Muscle of back (tissue), 11 donors: ENCODE measurements around the gene TRIM32. TPM values are rescaled to one million over a fixed set of nuclear protein-coding genes. Genes with fewer than 3 reads are reported as not detected.

ENCODE experiments used
- DNase-seq, 3 donors: peaks; one replicate each; pipeline versions ENCODE4 v3.0.0 to v3.0.0-alpha.2; 2013
- polyA plus RNA-seq, 10 donors: library from polyadenylated mRNA; unstranded; fragments of 120-200 nt; gene quantifications; one replicate each; pipeline ENCODE4 v1.2.1, GENCODE V29; 2013; ENCODE audit not compliant: insufficient read length in 10 of 10

The TRIM32 gene
- polyA plus RNA-seq, 10 donors: 10.8 to 14.5 (median 11.8) TPM

DNA sequence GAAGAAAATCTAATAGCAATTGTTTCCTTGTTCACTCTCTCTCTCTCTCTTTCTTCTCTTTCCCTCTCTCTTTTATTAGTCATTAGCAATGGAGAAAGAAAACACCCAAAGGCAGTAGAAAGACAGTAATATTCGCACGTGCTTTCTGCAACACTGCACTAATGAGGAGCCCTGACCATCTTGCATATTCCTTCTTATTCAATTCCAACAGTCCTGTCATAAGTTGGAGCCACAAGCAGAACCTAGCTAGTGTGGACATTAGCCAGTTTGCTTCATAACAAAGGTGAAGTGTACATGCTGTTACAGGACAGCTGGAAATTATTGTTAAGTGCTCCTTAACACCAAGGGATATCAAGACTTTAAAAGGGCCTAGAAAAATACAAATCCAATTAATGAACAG is 63.4 kb downstream of the TRIM32 start:
- no peak for DNase-seq
